A549 (cell line): ENCODE data around the gene TMEM238. TPM values are rescaled to one million over a fixed set of nuclear protein-coding genes. Genes with fewer than 3 reads are reported as not detected.
"Not testable (repeated sequence)": the region's sequence is repeated elsewhere in the genome, so short reads cannot be mapped to it uniquely, and the experiment has no call there.

Experiments used
- ATAC-seq, 2 experiments: fragments of 200-7000 bp in 1 of 2; fragments of >200 bp in 1 of 2; cut with Nextera tagmentation in 1 of 2; cut with Tn5 transposase in 1 of 2; 3 replicates each; pipeline versions ENCODE4 v1.8.0 to v1.9.1; 2018 to 2020; ENCODE audit warnings: mild to moderate bottlenecking in 1 of 2, moderate library complexity in 1 of 2
- CTCF ChIA-PET: fragments of 300-600 bp; sonication (Branson Sonifier 250); formaldehyde crosslinking; extraction: SDS; loops from one replicate; lab custom pipeline; 2021; ENCODE audit warnings: antibody characterized with exemption, inconsistent platforms; lab: Yijun Ruan, JAX
- POLR2A ChIA-PET: fragments of 350-600 bp; formaldehyde crosslinking; extraction: SDS; loops from one replicate; lab custom pipeline; 2021; ENCODE audit warnings: antibody characterized with exemption, inconsistent platforms; lab: Yijun Ruan, JAX
- DNase-seq, 2 experiments: peaks; one replicate each; pipeline versions ENCODE4 v3.0.0 to v3.0.0-alpha.2; 2011 to 2016; ENCODE audit warnings: low read depth in 1 of 2, low spot score in 1 of 2
- FAIRE-seq: peaks from 2 replicates; lab custom pipeline; 2011; peaks lifted over from hg19 to GRCh38; lab: Jason Lieb, UNC
- H3K27ac ChIP-seq, 2 experiments: fragments of >200 bp; sonication (Bioruptor Twin); formaldehyde crosslinking; 3 replicates each; pipeline ENCODE4 v1.5.1; 2016 to 2017
- H3K4me1 ChIP-seq: fragments of >200 bp; sonication (Bioruptor Twin); formaldehyde crosslinking; 3 replicates; pipeline ENCODE4 v1.6.1; 2016
- H3K4me2 ChIP-seq: fragments of >200 bp; sonication (Bioruptor Twin); formaldehyde crosslinking; 3 replicates; pipeline ENCODE4 v1.6.1; 2016
- H3K4me3 ChIP-seq: fragments of >200 bp; sonication (Bioruptor Twin); formaldehyde crosslinking; 3 replicates; pipeline ENCODE4 v1.5.1; 2016
- H3K9me3 ChIP-seq: fragments of >200 bp; sonication (Bioruptor Twin); formaldehyde crosslinking; 3 replicates; pipeline ENCODE4 v1.6.1; 2016
- BHLHE40 ChIP-seq: IDR thresholded peaks from 2 replicates; pipeline ENCODE4 v1.6.1; 2012; ENCODE audit warnings: low read depth, low read length, inconsistent platforms
- CEBPB ChIP-seq, 2 experiments: fragments of >200 bp in 1 of 2; sonication (Bioruptor Twin) in 1 of 2; formaldehyde crosslinking in 1 of 2; IDR thresholded peaks; 2 replicates each; pipeline ENCODE4 v1.6.1; 2012 to 2016
- EHF ChIP-seq: fragments of 250-450 bp; sonication (Bioruptor Pico); IDR thresholded peaks from 2 replicates; pipeline ENCODE4 v1.5.0; 2020; ENCODE audit warnings: mild to moderate bottlenecking
- ESRRA ChIP-seq: fragments of 150-350 bp; IDR thresholded peaks from 2 replicates; pipeline ENCODE4 v1.6.1; 2014; ENCODE audit warnings: mild to moderate bottlenecking, low read length, borderline replicate concordance
- FOSB ChIP-seq: fragments of 250-450 bp; sonication (Bioruptor Pico); IDR thresholded peaks from 2 replicates; pipeline ENCODE4 v1.5.0; 2020; ENCODE audit warnings: mild to moderate bottlenecking, moderate library complexity
- FOSL2 ChIP-seq, 2 experiments: fragments of 450-650 bp in 1 of 2; fragments of >200 bp in 1 of 2; sonication (Bioruptor Twin) in 1 of 2; formaldehyde crosslinking; IDR thresholded peaks; 2 replicates each; pipeline versions ENCODE4 v1.5.0 to v1.6.1; 2016 to 2020; ENCODE audit warnings: mild to moderate bottlenecking in 1 of 2, moderate library complexity in 1 of 2
- FOXS1 ChIP-seq: fragments of 250-450 bp; sonication (Bioruptor Pico); IDR thresholded peaks from 2 replicates; pipeline ENCODE4 v1.5.0; 2020; ENCODE audit warnings: mild to moderate bottlenecking, moderate library complexity
- GATA3 ChIP-seq: IDR thresholded peaks from 2 replicates; pipeline ENCODE4 v1.6.1; 2012; ENCODE audit warnings: borderline replicate concordance
- HDAC2 ChIP-seq: fragments of 200-600 bp; sonication (generic); IDR thresholded peaks from 2 replicates; pipeline ENCODE4 v1.6.1; 2016
- HEYL ChIP-seq: fragments of 250-450 bp; sonication (Bioruptor Pico); IDR thresholded peaks from 2 replicates; pipeline ENCODE4 v1.8.0; 2021; ENCODE audit warnings: mild to moderate bottlenecking, moderate library complexity
- JUN ChIP-seq, 2 experiments: fragments of >200 bp; sonication (Bioruptor Twin); formaldehyde crosslinking; IDR thresholded peaks; 2 replicates in 1 of 2; 3 replicates in 1 of 2; pipeline ENCODE4 v1.6.1; 2016 to 2017
- JUNB ChIP-seq: fragments of >200 bp; sonication (Bioruptor Twin); formaldehyde crosslinking; IDR thresholded peaks from 2 replicates; pipeline ENCODE4 v1.6.1; 2016
- KDM5A ChIP-seq: fragments of 200-600 bp; sonication (generic); IDR thresholded peaks from 2 replicates; pipeline ENCODE4 v1.6.1; 2016; ENCODE audit warnings: antibody characterized with exemption, mild to moderate bottlenecking
- MAFK ChIP-seq: fragments of 450-650 bp; IDR thresholded peaks from 2 replicates; pipeline ENCODE4 v1.6.1; 2014; ENCODE audit not compliant: partially characterized antibody
- NR3C1 ChIP-seq: fragments of >200 bp; sonication (Bioruptor Twin); formaldehyde crosslinking; IDR thresholded peaks from 3 replicates; pipeline ENCODE4 v1.6.1; 2017
- PHF8 ChIP-seq: fragments of 200-600 bp; sonication (generic); IDR thresholded peaks from 2 replicates; pipeline ENCODE4 v1.6.1; 2016; ENCODE audit warnings: low read depth, mild to moderate bottlenecking, antibody characterized with exemption, moderate library complexity, borderline replicate concordance
- POLR2A ChIP-seq: IDR thresholded peaks from 2 replicates; pipeline ENCODE4 v1.6.1; 2012; ENCODE audit warnings: mild to moderate bottlenecking, low read length
- POLR2AphosphoS2 ChIP-seq: conservative IDR thresholded peaks from 2 replicates; pipeline ENCODE4 v1.6.1; 2012; ENCODE audit warnings: low read length, improper control_type of control experiment, inconsistent platforms
- RAD21 ChIP-seq, 2 experiments: fragments of >200 bp in 1 of 2; sonication (Bioruptor Twin) in 1 of 2; formaldehyde crosslinking in 1 of 2; IDR thresholded peaks in 1 of 2; conservative IDR thresholded peaks in 1 of 2; 2 replicates in 1 of 2; 3 replicates in 1 of 2; pipeline ENCODE4 v1.6.1; 2012 to 2018; ENCODE audit warnings: inconsistent platforms in 1 of 2
- RFX5 ChIP-seq: fragments of 450-650 bp; IDR thresholded peaks from 2 replicates; pipeline ENCODE4 v1.7.1; 2014; ENCODE audit warnings: antibody characterized with exemption, mild to moderate bottlenecking, moderate library complexity
- RNF2 ChIP-seq: fragments of 200-600 bp; sonication (generic); IDR thresholded peaks from 2 replicates; pipeline ENCODE4 v1.6.1; 2016; ENCODE audit warnings: low read depth, mild to moderate bottlenecking, antibody characterized with exemption, moderate library complexity, borderline replicate concordance
- TP53 ChIP-seq: fragments of 250-450 bp; sonication (Bioruptor Pico); IDR thresholded peaks from 2 replicates; pipeline ENCODE4 v1.5.0; 2021; ENCODE audit warnings: mild to moderate bottlenecking, moderate library complexity
- WGBS: methylation state at CpG from one replicate; pipeline ENCODE4 v1.1.6; 2017; ENCODE audit errors: missing lambda C conversion rate; 5-methylcytosine and 5-hydroxymethylcytosine counted together
- polyA plus RNA-seq, 4 experiments: library from polyadenylated mRNA; depleted of rRNA in 3 of 4; stranded (reverse); fragments of >200 nt; fragmentation: RNase III in 1 of 4; extraction: RNeasy Plus Mini Kit Qiagen cat#74134 plus additional on column Dnase treatment in 1 of 4; gene quantifications; 2 replicates in 3 of 4; 3 replicates in 1 of 4; pipeline ENCODE4 v1.2.3, GENCODE V29; 2011 to 2017
- TF ChIP-seq, protein P1 (sequence below): fragments of 200-600 bp; sonication (generic); IDR thresholded peaks from 2 replicates; pipeline ENCODE4 v1.6.1; 2016; ENCODE audit warnings: antibody characterized with exemption, mild to moderate bottlenecking, moderate library complexity
- TF ChIP-seq, protein P2 (sequence below): fragments of >200 bp; sonication (Bioruptor Twin); formaldehyde crosslinking; IDR thresholded peaks from 3 replicates; pipeline ENCODE4 v1.5.1; 2016
- TF ChIP-seq, protein P3 (sequence below): fragments of >200 bp; sonication (Bioruptor Twin); formaldehyde crosslinking; IDR thresholded peaks from 3 replicates; pipeline ENCODE4 v1.6.1; 2016
- TF ChIP-seq, protein P4 (sequence below): IDR thresholded peaks from 2 replicates; pipeline ENCODE4 v1.6.1; 2012

Gene TMEM238
- polyA plus RNA-seq, 2 of the 4 experiments (the other 2 are of a cell fraction), result 0.70 to 2.5 TPM

DNA sequence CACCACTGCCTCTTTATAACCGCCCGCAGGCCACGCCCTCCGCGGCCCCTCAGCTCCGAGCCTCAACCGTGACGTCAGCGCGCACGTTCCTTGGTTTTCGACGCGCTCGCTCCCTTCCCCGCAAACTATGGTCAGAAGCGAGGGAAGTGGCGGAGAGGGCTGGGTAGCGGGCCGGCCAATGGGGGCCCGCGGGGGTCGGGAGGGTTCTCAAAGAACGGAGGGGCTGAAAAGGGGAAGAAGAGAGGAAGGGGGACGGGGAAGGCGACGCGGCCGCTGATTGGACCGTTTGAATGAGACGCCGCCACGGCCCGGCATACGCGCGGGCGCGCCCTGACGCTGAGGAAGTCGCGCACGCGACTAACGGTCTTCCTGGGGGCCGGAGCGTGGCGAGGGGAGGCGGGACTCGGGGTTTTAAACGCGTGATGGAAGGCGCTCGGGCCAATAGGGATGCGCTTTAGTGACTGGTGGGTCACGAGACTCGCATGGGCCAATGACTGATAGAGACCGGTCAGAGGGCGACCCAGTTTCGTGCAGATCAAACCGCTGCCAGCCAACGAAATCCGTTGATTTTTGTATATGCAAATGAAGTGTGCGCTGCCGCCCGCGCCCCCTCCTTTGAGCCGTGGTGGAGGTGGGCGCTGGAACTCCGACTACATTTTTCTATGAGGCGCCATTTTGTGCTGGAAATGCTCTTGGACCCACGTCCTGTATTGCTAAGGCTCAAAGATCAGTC is 23.9 kb upstream of the TMEM238 start (continued):
- TF ChIP-seq CEBPB (IDR thresholded peaks at IDR 0.05) (no peak), PHF8 (no peak), NR3C1 (no peak), EHF (CRISPR knock-in tag) (0 out of 2 replicates have a peak, but pooled peaks have one; percentile 6), POLR2A (no peak), FOSL2 (IDR thresholded peaks at IDR 0.05) (no peak), FOSL2 (CRISPR knock-in tag; IDR thresholded peaks at IDR 0.05) (no peak), ESRRA (no peak), BHLHE40 (peak; percentile 94), HEYL (CRISPR knock-in tag) (no peak), RNF2 (no peak), JUNB (no peak), RAD21 (conservative IDR thresholded peaks at IDR 0.05 in 1 of 2, IDR thresholded peaks at IDR 0.05 in 1 of 2) (no peak), POLR2AphosphoS2 (no peak), FOXS1 (CRISPR knock-in tag) (no peak), HDAC2 (no peak), KDM5A (no peak), RFX5 (peak; percentile 57; the same call in 1 of the 2 replicates), MAFK (no peak), FOSB (CRISPR knock-in tag) (no peak)
- TF ChIP-seq, protein P1, sequence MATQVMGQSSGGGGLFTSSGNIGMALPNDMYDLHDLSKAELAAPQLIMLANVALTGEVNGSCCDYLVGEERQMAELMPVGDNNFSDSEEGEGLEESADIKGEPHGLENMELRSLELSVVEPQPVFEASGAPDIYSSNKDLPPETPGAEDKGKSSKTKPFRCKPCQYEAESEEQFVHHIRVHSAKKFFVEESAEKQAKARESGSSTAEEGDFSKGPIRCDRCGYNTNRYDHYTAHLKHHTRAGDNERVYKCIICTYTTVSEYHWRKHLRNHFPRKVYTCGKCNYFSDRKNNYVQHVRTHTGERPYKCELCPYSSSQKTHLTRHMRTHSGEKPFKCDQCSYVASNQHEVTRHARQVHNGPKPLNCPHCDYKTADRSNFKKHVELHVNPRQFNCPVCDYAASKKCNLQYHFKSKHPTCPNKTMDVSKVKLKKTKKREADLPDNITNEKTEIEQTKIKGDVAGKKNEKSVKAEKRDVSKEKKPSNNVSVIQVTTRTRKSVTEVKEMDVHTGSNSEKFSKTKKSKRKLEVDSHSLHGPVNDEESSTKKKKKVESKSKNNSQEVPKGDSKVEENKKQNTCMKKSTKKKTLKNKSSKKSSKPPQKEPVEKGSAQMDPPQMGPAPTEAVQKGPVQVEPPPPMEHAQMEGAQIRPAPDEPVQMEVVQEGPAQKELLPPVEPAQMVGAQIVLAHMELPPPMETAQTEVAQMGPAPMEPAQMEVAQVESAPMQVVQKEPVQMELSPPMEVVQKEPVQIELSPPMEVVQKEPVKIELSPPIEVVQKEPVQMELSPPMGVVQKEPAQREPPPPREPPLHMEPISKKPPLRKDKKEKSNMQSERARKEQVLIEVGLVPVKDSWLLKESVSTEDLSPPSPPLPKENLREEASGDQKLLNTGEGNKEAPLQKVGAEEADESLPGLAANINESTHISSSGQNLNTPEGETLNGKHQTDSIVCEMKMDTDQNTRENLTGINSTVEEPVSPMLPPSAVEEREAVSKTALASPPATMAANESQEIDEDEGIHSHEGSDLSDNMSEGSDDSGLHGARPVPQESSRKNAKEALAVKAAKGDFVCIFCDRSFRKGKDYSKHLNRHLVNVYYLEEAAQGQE, result no peak
- TF ChIP-seq, protein P2, sequence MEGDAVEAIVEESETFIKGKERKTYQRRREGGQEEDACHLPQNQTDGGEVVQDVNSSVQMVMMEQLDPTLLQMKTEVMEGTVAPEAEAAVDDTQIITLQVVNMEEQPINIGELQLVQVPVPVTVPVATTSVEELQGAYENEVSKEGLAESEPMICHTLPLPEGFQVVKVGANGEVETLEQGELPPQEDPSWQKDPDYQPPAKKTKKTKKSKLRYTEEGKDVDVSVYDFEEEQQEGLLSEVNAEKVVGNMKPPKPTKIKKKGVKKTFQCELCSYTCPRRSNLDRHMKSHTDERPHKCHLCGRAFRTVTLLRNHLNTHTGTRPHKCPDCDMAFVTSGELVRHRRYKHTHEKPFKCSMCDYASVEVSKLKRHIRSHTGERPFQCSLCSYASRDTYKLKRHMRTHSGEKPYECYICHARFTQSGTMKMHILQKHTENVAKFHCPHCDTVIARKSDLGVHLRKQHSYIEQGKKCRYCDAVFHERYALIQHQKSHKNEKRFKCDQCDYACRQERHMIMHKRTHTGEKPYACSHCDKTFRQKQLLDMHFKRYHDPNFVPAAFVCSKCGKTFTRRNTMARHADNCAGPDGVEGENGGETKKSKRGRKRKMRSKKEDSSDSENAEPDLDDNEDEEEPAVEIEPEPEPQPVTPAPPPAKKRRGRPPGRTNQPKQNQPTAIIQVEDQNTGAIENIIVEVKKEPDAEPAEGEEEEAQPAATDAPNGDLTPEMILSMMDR, result no peak
- TF ChIP-seq, protein P3, sequence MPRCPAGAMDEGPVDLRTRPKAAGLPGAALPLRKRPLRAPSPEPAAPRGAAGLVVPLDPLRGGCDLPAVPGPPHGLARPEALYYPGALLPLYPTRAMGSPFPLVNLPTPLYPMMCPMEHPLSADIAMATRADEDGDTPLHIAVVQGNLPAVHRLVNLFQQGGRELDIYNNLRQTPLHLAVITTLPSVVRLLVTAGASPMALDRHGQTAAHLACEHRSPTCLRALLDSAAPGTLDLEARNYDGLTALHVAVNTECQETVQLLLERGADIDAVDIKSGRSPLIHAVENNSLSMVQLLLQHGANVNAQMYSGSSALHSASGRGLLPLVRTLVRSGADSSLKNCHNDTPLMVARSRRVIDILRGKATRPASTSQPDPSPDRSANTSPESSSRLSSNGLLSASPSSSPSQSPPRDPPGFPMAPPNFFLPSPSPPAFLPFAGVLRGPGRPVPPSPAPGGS, result no peak; the same call in 2 of the 3 replicates
- TF ChIP-seq, all 56 proteins: peak for 13

DNA sequence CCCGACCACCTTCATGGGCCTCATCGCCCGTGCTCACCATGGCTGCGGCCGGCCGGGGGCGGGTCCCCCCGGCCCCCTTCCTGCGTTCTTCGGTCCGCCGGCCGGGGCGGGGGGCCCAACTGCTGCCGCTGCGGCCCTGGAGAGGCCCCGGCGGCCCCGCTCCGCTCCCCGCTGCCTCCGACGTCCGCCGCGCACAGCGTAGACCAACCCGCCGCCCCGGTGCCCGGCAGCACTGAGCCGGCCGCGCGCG is 23.4 kb upstream of the TMEM238 start, which contains the start of gene UBE2S:
Gene UBE2S, minus strand, starts transcription at position 239 of the 250 bp plus-strand sequence. Its CDS starts 199 bp downstream, at position 40.
- ATAC-seq, result peak; percentile 71 to 80
- Histone ChIP-seq H3K4me3 (peak within 1 kb of the TSS; percentile 98), H3K27ac (peak within 1 kb of the TSS; percentile 95 to 97), H3K4me1 (peaks cover 41% of the 10 kb centered on the region), H3K4me2 (peak within 1 kb of the TSS; percentile 81)
- POLR2A ChIA-PET, result interaction anchor here (0.6 to 3.3 kb wide), 59 partner anchors 8 to 959 kb away, joined by 3 to 55 read pairs (median 5); partner anchors contain the start of genes BRSK1, DNAAF3, FIZ1 and GARIN5B
- not testable (repeated sequence) for FAIRE-seq; DNase-seq; H3K9me3 ChIP-seq; TF ChIP-seq FOSL2 (IDR thresholded peaks at IDR 0.05)
- CTCF ChIA-PET, result interaction anchor here (1.1 to 8.1 kb wide), 4 partner anchors 11 to 266 kb away, joined by 3 to 61 read pairs (median 8); no protein-coding TSS in a partner anchor
- no CpG with 5 or more reads among the region's 36 CpGs for WGBS
- peak; percentile 99 for TF ChIP-seq PHF8
- peak; percentile 95 to 99 for TF ChIP-seq JUN (IDR thresholded peaks at IDR 0.05)
- TF ChIP-seq, protein P3, result peak; percentile 99
- TF ChIP-seq FOSL2 (CRISPR knock-in tag; IDR thresholded peaks at IDR 0.05), result peak; percentile 24
- TF ChIP-seq POLR2A, result peak; percentile 99
- TF ChIP-seq, protein P4, sequence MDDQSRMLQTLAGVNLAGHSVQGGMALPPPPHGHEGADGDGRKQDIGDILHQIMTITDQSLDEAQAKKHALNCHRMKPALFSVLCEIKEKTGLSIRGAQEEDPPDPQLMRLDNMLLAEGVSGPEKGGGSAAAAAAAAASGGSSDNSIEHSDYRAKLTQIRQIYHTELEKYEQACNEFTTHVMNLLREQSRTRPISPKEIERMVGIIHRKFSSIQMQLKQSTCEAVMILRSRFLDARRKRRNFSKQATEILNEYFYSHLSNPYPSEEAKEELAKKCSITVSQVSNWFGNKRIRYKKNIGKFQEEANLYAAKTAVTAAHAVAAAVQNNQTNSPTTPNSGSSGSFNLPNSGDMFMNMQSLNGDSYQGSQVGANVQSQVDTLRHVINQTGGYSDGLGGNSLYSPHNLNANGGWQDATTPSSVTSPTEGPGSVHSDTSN, result peak; percentile 75; the same call in 1 of the 2 replicates
- peak; percentile 17; the same call in 1 of the 2 replicates for TF ChIP-seq GATA3
- TF ChIP-seq EHF (CRISPR knock-in tag), result 0 out of 2 replicates have a peak, but pooled peaks have one; percentile 51
- TF ChIP-seq TP53 (CRISPR knock-in tag), result peak; percentile 95; the same call in 1 of the 2 replicates
